Gastroesophageal sphincter (tissue), 4 donors: ENCODE data around the gene COL28A1. TPM values are rescaled to one million over a fixed set of nuclear protein-coding genes. Genes with fewer than 3 reads are reported as not detected.

ENCODE experiments used
- ATAC-seq: fragments of 150-250 bp; one replicate; pipeline ENCODE4 v1.9.1; 2016; ENCODE audit warnings: mild to moderate bottlenecking, moderate library complexity
- H3K27ac ChIP-seq, 4 donors: fragments of 200-600 bp; sonication (generic) in 3 of 4; 1 replicate in 3 of 4; 2 replicates in 1 of 4; pipeline ENCODE4 v1.5.1; 2016 to 2019
- H3K27me3 ChIP-seq: fragments of 200-600 bp; sonication (generic); one replicate; pipeline ENCODE4 v1.5.1; 2019
- H3K36me3 ChIP-seq, 2 donors: fragments of 200-600 bp; sonication (generic); one replicate each; pipeline ENCODE4 v1.5.1; 2019; ENCODE audit warnings: control low read depth in 1 of 2
- H3K4me1 ChIP-seq, 3 donors: fragments of 200-600 bp; sonication (generic); 1 replicate in 2 of 3; 2 replicates in 1 of 3; pipeline ENCODE4 v1.5.1; 2016 to 2019; ENCODE audit warnings: control low read depth in 2 of 3
- H3K4me3 ChIP-seq, 2 donors: fragments of 200-600 bp; sonication (generic); one replicate each; pipeline ENCODE4 v1.5.1; 2019; ENCODE audit warnings: mild to moderate bottlenecking in 1 of 2, moderate library complexity in 1 of 2
- H3K9me3 ChIP-seq, 3 donors: fragments of 200-600 bp; sonication (generic); one replicate each; pipeline ENCODE4 v1.5.1; 2017 to 2019; ENCODE audit warnings: control low read depth in 2 of 3
- CTCF ChIP-seq, 4 experiments: fragments of 200-600 bp in 2 of 4; fragments of 450-650 bp in 2 of 4; sonication (generic) in 1 of 4; IDR thresholded peaks; one replicate each; pipeline ENCODE4 v1.5.1; 2017 to 2019; ENCODE audit warnings: antibody characterized with exemption in 4 of 4, mild to moderate bottlenecking in 2 of 4, moderate library complexity in 2 of 4
- EP300 ChIP-seq: sonication (generic); formaldehyde crosslinking; IDR thresholded peaks from one replicate; pipeline ENCODE4 v1.6.1; 2017; ENCODE audit warnings: antibody characterized with exemption, mild to moderate bottlenecking
- POLR2A ChIP-seq, 2 donors: fragments of 450-650 bp; IDR thresholded peaks; one replicate each; pipeline ENCODE4 v1.6.1; 2017; ENCODE audit warnings: antibody characterized with exemption in 2 of 2, mild to moderate bottlenecking in 2 of 2, moderate library complexity in 1 of 2
- POLR2AphosphoS5 ChIP-seq: sonication (generic); formaldehyde crosslinking; IDR thresholded peaks from one replicate; pipeline ENCODE4 v1.6.1; 2017; ENCODE audit warnings: antibody characterized with exemption
- WGBS, 2 donors: methylation state at CpG; one replicate each; pipeline ENCODE4 v1.1.5; 2018; ENCODE audit warnings: low coverage in 1 of 2; 5-methylcytosine and 5-hydroxymethylcytosine counted together
- total RNA-seq, 4 donors: library from RNA; depleted of rRNA; stranded (reverse); fragments of >200 nt; gene quantifications; one replicate each; pipeline ENCODE4 v1.1.0, GENCODE V29; 2016

The COL28A1 gene
- total RNA-seq, 4 donors from 2014 or later, result 12.5 to 21.3 (median 18.7) TPM

GRCh38 chr7:7347045-7347444, 188.6 kb downstream of the COL28A1 start:
- no peak for ATAC-seq
- H3K36me3 ChIP-seq, result no peaks in the 10 kb centered on the region
- H3K27ac ChIP-seq, result no peak overlapping the region
- H3K4me3 ChIP-seq, result no peak overlapping the region
- no peaks in the 10 kb centered on the region for H3K27me3 ChIP-seq
- no peak for TF ChIP-seq POLR2A (IDR thresholded peaks at IDR 0.05)
- no peak for TF ChIP-seq POLR2AphosphoS5
- no peak for TF ChIP-seq EP300
- no peak for TF ChIP-seq CTCF (IDR thresholded peaks at IDR 0.05)
- H3K4me1 ChIP-seq, result no peaks in the 10 kb centered on the region
- H3K9me3 ChIP-seq, result no peaks in the 10 kb centered on the region

GRCh38 chr7:7344583-7344982, 191.1 kb downstream of the COL28A1 start:
- Histone ChIP-seq H3K4me3 (no peak overlapping the region), H3K4me1 (no peaks in the 10 kb centered on the region), H3K27ac (no peak overlapping the region), H3K9me3 (no peaks in the 10 kb centered on the region), H3K27me3 (no peaks in the 10 kb centered on the region), H3K36me3 (no peaks in the 10 kb centered on the region)
- TF ChIP-seq POLR2AphosphoS5, result no peak
- TF ChIP-seq CTCF (IDR thresholded peaks at IDR 0.05), result no peak
- no peak for TF ChIP-seq EP300
- TF ChIP-seq POLR2A (IDR thresholded peaks at IDR 0.05), result no peak
- no peak for ATAC-seq
- WGBS, 2 donors, result 80 to 81% methylated on average over 2 to 3 of the region's 3 CpGs

- H3K9me3 ChIP-seq, result no peaks in the 10 kb centered on the region
- H3K4me3 ChIP-seq, result no peak overlapping the region
- no peaks in the 10 kb centered on the region for H3K4me1 ChIP-seq
- 57 to 70% methylated on average over 3 of the region's 3 CpGs for WGBS, 2 donors
- ATAC-seq, result no peak
- no peaks in the 10 kb centered on the region for H3K36me3 ChIP-seq
- TF ChIP-seq POLR2AphosphoS5, result no peak
- TF ChIP-seq CTCF (IDR thresholded peaks at IDR 0.05), result no peak
- no peak for TF ChIP-seq EP300
- no peak for TF ChIP-seq POLR2A (IDR thresholded peaks at IDR 0.05)
- H3K27ac ChIP-seq, result no peak overlapping the region
- no peaks in the 10 kb centered on the region for H3K27me3 ChIP-seq
These were observed 199.8 kb downstream of the COL28A1 start for GRCh38 chr7:7335909-7336308.

GRCh38 chr7:7335215-7335614, 200.5 kb downstream of the COL28A1 start:
- no peaks in the 10 kb centered on the region for H3K9me3 ChIP-seq
- H3K4me1 ChIP-seq, result no peaks in the 10 kb centered on the region
- H3K36me3 ChIP-seq, result no peaks in the 10 kb centered on the region
- no peak for ATAC-seq
- no peaks in the 10 kb centered on the region for H3K27me3 ChIP-seq
- H3K27ac ChIP-seq, result no peak overlapping the region
- no peak for TF ChIP-seq CTCF (IDR thresholded peaks at IDR 0.05)
- no peak overlapping the region for H3K4me3 ChIP-seq
- WGBS, 2 donors, result 87 to 94% methylated on average over 2 of the region's 2 CpGs

- H3K4me1 ChIP-seq, result no peaks in the 10 kb centered on the region
- no peaks in the 10 kb centered on the region for H3K27me3 ChIP-seq
- no peak for TF ChIP-seq EP300
- no peak for TF ChIP-seq POLR2AphosphoS5
- TF ChIP-seq CTCF (IDR thresholded peaks at IDR 0.05), result no peak
- no peak for TF ChIP-seq POLR2A (IDR thresholded peaks at IDR 0.05)
- ATAC-seq, result no peak
- WGBS, 2 donors, result 63 to 79% methylated on average over 3 of the region's 3 CpGs
- H3K36me3 ChIP-seq, result no peaks in the 10 kb centered on the region
- no peak overlapping the region for H3K4me3 ChIP-seq
- no peak overlapping the region for H3K27ac ChIP-seq
- no peaks in the 10 kb centered on the region for H3K9me3 ChIP-seq
These were observed 202.1 kb downstream of the COL28A1 start for GRCh38 chr7:7333610-7334009.
